ENCODE results near the gene KRTAP10-1.
"Not testable (repeated sequence)": the region's sequence is repeated elsewhere in the genome, so short reads cannot be mapped to it uniquely, and the experiment has no call there.

Gene KRTAP10-1

GRCh38 chr21:44568667-44569556, 28.9 kb upstream of the KRTAP10-1 start:
- Histone ChIP-seq H3K27me3 (ENCODE audit: control insufficient read depth, insufficient read depth, low read length) (no peaks in the 10 kb centered on the region), H3K9ac (ENCODE audit: low read length) (no peak overlapping the region), H3K36me3 (ENCODE audit: control insufficient read depth, insufficient read depth, low read length) (no peaks in the 10 kb centered on the region), H3K9me3 (ENCODE audit: control insufficient read depth, insufficient read depth, low read depth, low read length) (peaks cover 20% of the 10 kb centered on the region), H3K27ac (ENCODE audit: low read depth, low read length) (no peak overlapping the region), H3K4me3 (ENCODE audit: low read depth, low read length) (no peak overlapping the region), H3K4me1 (ENCODE audit: control insufficient read depth, insufficient read depth, low read length) (no peaks in the 10 kb centered on the region)

GRCh38 chr21:44568261-44568660, 28.3 kb upstream of the KRTAP10-1 start:
- no peak overlapping the region for H3K4me3 ChIP-seq (ENCODE audit: low read depth, low read length)
- no peaks in the 10 kb centered on the region for H3K36me3 ChIP-seq (ENCODE audit: control insufficient read depth, insufficient read depth, low read length)
- peaks cover 20% of the 10 kb centered on the region for H3K9me3 ChIP-seq (ENCODE audit: control insufficient read depth, insufficient read depth, low read depth, low read length)
- H3K9ac ChIP-seq (ENCODE audit: low read length), result no peak overlapping the region
- H3K27ac ChIP-seq (ENCODE audit: low read depth, low read length), result no peak overlapping the region
- no peaks in the 10 kb centered on the region for H3K27me3 ChIP-seq (ENCODE audit: control insufficient read depth, insufficient read depth, low read length)
- H3K4me1 ChIP-seq (ENCODE audit: control insufficient read depth, insufficient read depth, low read length), result no peaks in the 10 kb centered on the region

GRCh38 chr21:44567481-44568171, 27.6 kb upstream of the KRTAP10-1 start:
- Histone ChIP-seq H3K36me3 (ENCODE audit: control insufficient read depth, insufficient read depth, low read length) (no peaks in the 10 kb centered on the region), H3K9me3 (ENCODE audit: control insufficient read depth, insufficient read depth, low read depth, low read length) (peaks cover 20% of the 10 kb centered on the region), H3K4me1 (ENCODE audit: control insufficient read depth, insufficient read depth, low read length) (no peaks in the 10 kb centered on the region), H3K27ac (ENCODE audit: low read depth, low read length) (no peak overlapping the region), H3K9ac (ENCODE audit: low read length) (no peak overlapping the region), H3K4me3 (ENCODE audit: low read depth, low read length) (no peak overlapping the region), H3K27me3 (ENCODE audit: control insufficient read depth, insufficient read depth, low read length) (no peaks in the 10 kb centered on the region)

- Histone ChIP-seq H3K27ac (ENCODE audit: low read depth, low read length) (no peak overlapping the region), H3K27me3 (ENCODE audit: control insufficient read depth, insufficient read depth, low read length) (no peaks in the 10 kb centered on the region), H3K36me3 (ENCODE audit: control insufficient read depth, insufficient read depth, low read length) (no peaks in the 10 kb centered on the region), H3K9me3 (ENCODE audit: control insufficient read depth, insufficient read depth, low read depth, low read length) (peaks cover 9% of the 10 kb centered on the region), H3K4me1 (ENCODE audit: control insufficient read depth, insufficient read depth, low read length) (no peaks in the 10 kb centered on the region), H3K4me3 (ENCODE audit: low read depth, low read length) (no peak overlapping the region), H3K9ac (ENCODE audit: low read length) (no peak overlapping the region)
Observed at GRCh38 chr21:44566403-44566802, 26.4 kb upstream of the KRTAP10-1 start.

- no peak overlapping the region for H3K4me3 ChIP-seq (ENCODE audit: low read depth, low read length)
- no peak overlapping the region for H3K27ac ChIP-seq (ENCODE audit: low read depth, low read length)
- no peaks in the 10 kb centered on the region for H3K36me3 ChIP-seq (ENCODE audit: control insufficient read depth, insufficient read depth, low read length)
- no peak overlapping the region for H3K9ac ChIP-seq (ENCODE audit: low read length)
- no peaks in the 10 kb centered on the region for H3K27me3 ChIP-seq (ENCODE audit: control insufficient read depth, insufficient read depth, low read length)
- no peaks in the 10 kb centered on the region for H3K4me1 ChIP-seq (ENCODE audit: control insufficient read depth, insufficient read depth, low read length)
- H3K9me3 ChIP-seq (ENCODE audit: control insufficient read depth, insufficient read depth, low read depth, low read length), result 0 out of 2 replicates have a peak, but pooled peaks cover under 1% of the 10 kb centered on the region
Observed at GRCh38 chr21:44564886-44565598, 25.0 kb upstream of the KRTAP10-1 start.

GRCh38 chr21:44564099-44564498, 24.1 kb upstream of the KRTAP10-1 start:
- no peak overlapping the region for H3K9ac ChIP-seq (ENCODE audit: low read length)
- H3K4me1 ChIP-seq (ENCODE audit: control insufficient read depth, insufficient read depth, low read length), result no peaks in the 10 kb centered on the region
- H3K4me3 ChIP-seq (ENCODE audit: low read depth, low read length), result no peak overlapping the region
- H3K9me3 ChIP-seq (ENCODE audit: control insufficient read depth, insufficient read depth, low read depth, low read length), result no peaks in the 10 kb centered on the region
- H3K27ac ChIP-seq (ENCODE audit: low read depth, low read length), result no peak overlapping the region
- H3K27me3 ChIP-seq (ENCODE audit: control insufficient read depth, insufficient read depth, low read length), result no peaks in the 10 kb centered on the region
- H3K36me3 ChIP-seq (ENCODE audit: control insufficient read depth, insufficient read depth, low read length), result no peaks in the 10 kb centered on the region

- Histone ChIP-seq H3K4me1 (ENCODE audit: control insufficient read depth, insufficient read depth, low read length) (peaks cover 5% of the 10 kb centered on the region; the same call in 1 of the 2 replicates), H3K27me3 (ENCODE audit: control insufficient read depth, insufficient read depth, low read length) (no peaks in the 10 kb centered on the region), H3K9ac (ENCODE audit: low read length) (no peak within 1 kb of the TSS), H3K36me3 (ENCODE audit: control insufficient read depth, insufficient read depth, low read length) (no peaks in the 10 kb centered on the region), H3K9me3 (ENCODE audit: control insufficient read depth, insufficient read depth, low read depth, low read length) (no peaks in the 10 kb centered on the region), H3K27ac (ENCODE audit: low read depth, low read length) (no peak within 1 kb of the TSS), H3K4me3 (ENCODE audit: low read depth, low read length) (no peak within 1 kb of the TSS)
Observed at GRCh38 chr21:44558695-44559094, 18.7 kb upstream of the KRTAP10-1 start, which contains the start of gene KRTAP10-3. TSS of gene KRTAP10-3 (minus strand) at chr21:44558795. CDS start at chr21:44558715, 80 bp downstream.

GRCh38 chr21:44558329-44558675, 18.3 kb upstream of the KRTAP10-1 start:
- H3K36me3 ChIP-seq (ENCODE audit: control insufficient read depth, insufficient read depth, low read length); H3K4me3 ChIP-seq (ENCODE audit: low read depth, low read length); H3K9me3 ChIP-seq (ENCODE audit: control insufficient read depth, insufficient read depth, low read depth, low read length); H3K9ac ChIP-seq (ENCODE audit: low read length); H3K27ac ChIP-seq (ENCODE audit: low read depth, low read length); H3K4me1 ChIP-seq (ENCODE audit: control insufficient read depth, insufficient read depth, low read length); H3K27me3 ChIP-seq (ENCODE audit: control insufficient read depth, insufficient read depth, low read length): not testable (repeated sequence)

- H3K9ac ChIP-seq (ENCODE audit: low read length), result no peak overlapping the region
- H3K4me1 ChIP-seq (ENCODE audit: control insufficient read depth, insufficient read depth, low read length), result peaks cover 9% of the 10 kb centered on the region
- no peaks in the 10 kb centered on the region for H3K27me3 ChIP-seq (ENCODE audit: control insufficient read depth, insufficient read depth, low read length)
- H3K27ac ChIP-seq (ENCODE audit: low read depth, low read length), result no peak overlapping the region
- no peak overlapping the region for H3K4me3 ChIP-seq (ENCODE audit: low read depth, low read length)
- no peaks in the 10 kb centered on the region for H3K36me3 ChIP-seq (ENCODE audit: control insufficient read depth, insufficient read depth, low read length)
- no peaks in the 10 kb centered on the region for H3K9me3 ChIP-seq (ENCODE audit: control insufficient read depth, insufficient read depth, low read depth, low read length)
Observed at GRCh38 chr21:44557491-44558328, 17.7 kb upstream of the KRTAP10-1 start.

GRCh38 chr21:44556879-44557278, 16.9 kb upstream of the KRTAP10-1 start:
- H3K27ac ChIP-seq (ENCODE audit: low read depth, low read length), result no peak overlapping the region
- no peak overlapping the region for H3K4me3 ChIP-seq (ENCODE audit: low read depth, low read length)
- H3K27me3 ChIP-seq (ENCODE audit: control insufficient read depth, insufficient read depth, low read length), result no peaks in the 10 kb centered on the region

More at GRCh38 chr21:44556879-44557278, 16.9 kb upstream of the KRTAP10-1 start:
- Histone ChIP-seq H3K9me3 (ENCODE audit: control insufficient read depth, insufficient read depth, low read depth, low read length) (no peaks in the 10 kb centered on the region), H3K36me3 (ENCODE audit: control insufficient read depth, insufficient read depth, low read length) (no peaks in the 10 kb centered on the region), H3K9ac (ENCODE audit: low read length) (no peak overlapping the region), H3K4me1 (ENCODE audit: control insufficient read depth, insufficient read depth, low read length) (peaks cover 17% of the 10 kb centered on the region)

Data from HUES6 (cell line).